Fibroblast of lung (primary cell): ENCODE measurements around the gene KIAA0232. TPM values are rescaled to one million over a fixed set of nuclear protein-coding genes. Genes with fewer than 3 reads are reported as not detected.

Experiments
- DNase-seq, 2 donors: peaks; one replicate each; pipeline versions ENCODE4 v3.0.0 to v3.0.0-alpha.2; 2010; ENCODE audit warnings: low read depth in 2 of 2
- H2AFZ ChIP-seq: 2 replicates; pipeline ENCODE4 v1.5.1; 2012; ENCODE audit warnings: low read length, control low read depth, inconsistent platforms
- H3K27ac ChIP-seq: 2 replicates; pipeline ENCODE4 v1.5.1; 2011; ENCODE audit warnings: low read length, control low read depth; ENCODE audit not compliant: insufficient read depth
- H3K27me3 ChIP-seq: 2 replicates; pipeline ENCODE4 v1.5.1; 2011; ENCODE audit warnings: mild to moderate bottlenecking, low read length; ENCODE audit not compliant: control insufficient read depth, insufficient read depth
- H3K36me3 ChIP-seq: 2 replicates; pipeline ENCODE4 v1.5.1; 2011; ENCODE audit warnings: low read length; ENCODE audit not compliant: control insufficient read depth, insufficient read depth
- H3K4me1 ChIP-seq: 2 replicates; pipeline ENCODE4 v1.5.1; 2011; ENCODE audit warnings: low read length; ENCODE audit not compliant: control insufficient read depth, insufficient read depth; ENCODE audit errors: extremely low read depth
- H3K4me2 ChIP-seq: 2 replicates; pipeline ENCODE4 v1.5.1; 2011; ENCODE audit warnings: low read length, control low read depth; ENCODE audit not compliant: insufficient read depth; ENCODE audit errors: extremely low read depth
- H3K4me3 ChIP-seq, 4 experiments: fragments of 200-600 bp in 1 of 4; sonication (generic) in 1 of 4; replicated peaks in 1 of 4; 2 replicates each; pipeline ENCODE4 v1.5.1; 2011 to 2016; ENCODE audit warnings: low read length in 4 of 4, low read depth in 3 of 4, mild to moderate bottlenecking in 3 of 4, control low read depth in 2 of 4, inconsistent platforms in 1 of 4, mixed read lengths in 1 of 4; ENCODE audit not compliant: insufficient read depth in 1 of 4; ENCODE audit errors: control extremely low read depth in 1 of 4
- H3K79me2 ChIP-seq: 2 replicates; pipeline ENCODE4 v1.5.1; 2012; ENCODE audit warnings: mild to moderate bottlenecking, low read length, inconsistent platforms; ENCODE audit not compliant: control insufficient read depth, insufficient read depth
- H3K9ac ChIP-seq: 2 replicates; pipeline ENCODE4 v1.5.1; 2011; ENCODE audit warnings: mild to moderate bottlenecking, low read length, control low read depth; ENCODE audit not compliant: insufficient read depth
- H3K9me3 ChIP-seq: 2 replicates; pipeline ENCODE4 v1.5.1; 2012; ENCODE audit warnings: low read depth, low read length; ENCODE audit not compliant: control insufficient read depth, insufficient read depth
- H4K20me1 ChIP-seq: 2 replicates; pipeline ENCODE4 v1.5.1; 2011; ENCODE audit warnings: low read length; ENCODE audit not compliant: control insufficient read depth, insufficient read depth; ENCODE audit errors: extremely low read depth
- CTCF ChIP-seq, 2 donors: IDR thresholded peaks in 1 of 2; conservative IDR thresholded peaks in 1 of 2; 1 replicate in 1 of 2; 2 replicates in 1 of 2; pipeline ENCODE4 v1.5.1; 2011 to 2012; ENCODE audit warnings: low read length in 2 of 2, control low read depth in 1 of 2, inconsistent platforms in 1 of 2, low read depth in 1 of 2, mild to moderate bottlenecking in 1 of 2
- EZH2 ChIP-seq: IDR thresholded peaks from 2 replicates; pipeline ENCODE4 v1.5.1; 2012; ENCODE audit warnings: low read length, control low read depth, mild to moderate bottlenecking; ENCODE audit errors: missing control alignments
- polyA plus RNA-seq, 2 donors: library from polyadenylated mRNA; depleted of rRNA in 1 of 2; stranded (reverse) in 1 of 2; unstranded in 1 of 2; fragments of >200 nt; gene quantifications; 2 replicates each; pipeline ENCODE4 v1.2.1, GENCODE V29; 2011 to 2012; ENCODE audit warnings: missing spikeins in 1 of 2
- total RNA-seq: library from RNA; depleted of rRNA; stranded (reverse); fragments of >200 nt; gene quantifications from 2 replicates; pipeline ENCODE4 v1.2.1, GENCODE V29; 2014

KIAA0232 gene
- total and polyA plus RNA-seq, 2 donors (not counting 1 experiment from before 2014, with no cell fraction given): 18.0 to 18.8 TPM

DNA sequence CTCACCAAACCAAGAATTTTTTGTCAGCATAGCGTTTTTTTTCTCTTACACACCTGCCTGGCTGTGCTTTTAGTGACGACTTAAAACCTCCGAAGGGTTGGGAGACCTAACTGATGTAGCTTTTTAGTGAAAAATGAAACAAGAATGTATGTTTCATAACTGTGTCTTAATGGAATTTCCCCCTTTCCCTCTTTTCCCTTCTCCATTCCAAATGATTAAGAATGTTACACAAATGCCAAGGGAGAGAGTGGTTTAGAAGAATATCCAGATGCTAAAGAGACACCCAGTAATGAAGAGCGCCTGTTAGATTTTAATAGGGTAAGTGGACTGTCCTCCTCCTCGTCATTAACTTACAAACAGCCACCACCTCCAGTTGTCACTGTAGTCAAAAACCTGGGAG is 93.9 kb downstream of the KIAA0232 start:
- H3K4me1 ChIP-seq: peaks cover 3% of the 10 kb centered on the region
- no peaks in the 10 kb centered on the region for H3K9me3 ChIP-seq
- no peak overlapping the region for H3K9ac ChIP-seq
- peak in 1 of 2 donors; percentile 57 for DNase-seq
- H3K36me3 ChIP-seq: peaks cover 16% of the 10 kb centered on the region
- H3K27me3 ChIP-seq: no peaks in the 10 kb centered on the region
- H2AFZ ChIP-seq: no peak overlapping the region
- H3K4me3 ChIP-seq: no peak overlapping the region
- no peak for TF ChIP-seq EZH2
- TF ChIP-seq CTCF (conservative IDR thresholded peaks at IDR 0.05 in 1 of 2, IDR thresholded peaks at IDR 0.05 in 1 of 2; ENCODE audit: low read depth in 1 of 2, low read length in 2 of 2): no peak
- H4K20me1 ChIP-seq: no peaks in the 10 kb centered on the region
- no peak overlapping the region for H3K27ac ChIP-seq
- H3K4me2 ChIP-seq: no peak overlapping the region
- no peaks in the 10 kb centered on the region for H3K79me2 ChIP-seq

GRCh38 chr4:6877067-6877466 is 94.5 kb downstream of the KIAA0232 start:
- Histone ChIP-seq H3K36me3 (peaks cover 18% of the 10 kb centered on the region), H4K20me1 (no peaks in the 10 kb centered on the region), H3K9ac (no peak overlapping the region), H3K27me3 (no peaks in the 10 kb centered on the region), H3K4me1 (peaks cover 3% of the 10 kb centered on the region), H3K79me2 (no peaks in the 10 kb centered on the region), H3K27ac (no peak overlapping the region), H3K4me3 (no peak overlapping the region), H3K9me3 (no peaks in the 10 kb centered on the region), H2AFZ (no peak overlapping the region), H3K4me2 (no peak overlapping the region)
- DNase-seq: no peak
- TF ChIP-seq EZH2 (no peak), CTCF (conservative IDR thresholded peaks at IDR 0.05 in 1 of 2, IDR thresholded peaks at IDR 0.05 in 1 of 2; ENCODE audit: low read depth in 1 of 2, low read length in 2 of 2) (no peak)

DNA sequence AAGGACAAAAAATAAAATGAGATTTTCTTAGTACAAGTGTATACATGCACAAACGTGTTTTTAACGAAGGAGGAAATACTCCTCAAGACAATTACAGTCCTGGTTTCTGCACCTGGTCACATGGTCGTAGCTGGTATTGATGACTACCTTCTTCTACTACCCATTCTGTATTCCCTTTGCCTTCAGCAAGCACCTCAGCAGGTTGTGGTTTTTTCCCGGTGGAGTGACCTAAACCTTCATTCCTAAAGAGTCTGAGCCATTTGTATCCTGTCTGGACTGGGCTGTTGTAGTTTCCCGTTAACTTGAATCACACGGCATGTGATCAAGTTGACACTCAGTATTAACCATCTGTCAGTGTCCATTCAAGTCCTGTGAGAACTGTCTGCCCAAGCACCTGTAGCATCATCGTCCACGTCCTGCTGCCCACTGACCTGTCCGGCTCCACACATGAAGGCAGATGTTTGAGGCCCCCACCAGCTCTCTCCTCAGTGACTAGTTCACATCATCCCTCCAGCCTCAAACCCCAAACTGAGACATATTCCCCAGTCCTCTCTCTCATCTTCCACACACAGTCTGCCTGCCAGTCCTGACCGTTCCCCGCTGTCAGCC is 96.0 kb downstream of the KIAA0232 start:
- H3K36me3 ChIP-seq: peaks cover 19% of the 10 kb centered on the region
- no peaks in the 10 kb centered on the region for H3K9me3 ChIP-seq
- no peak overlapping the region for H3K27ac ChIP-seq
- DNase-seq: peak in 1 of 2 donors; percentile 61
- H4K20me1 ChIP-seq: no peaks in the 10 kb centered on the region
- no peak for TF ChIP-seq EZH2
- no peak for TF ChIP-seq CTCF (conservative IDR thresholded peaks at IDR 0.05 in 1 of 2, IDR thresholded peaks at IDR 0.05 in 1 of 2; ENCODE audit: low read depth in 1 of 2, low read length in 2 of 2)
- H2AFZ ChIP-seq: no peak overlapping the region
- H3K27me3 ChIP-seq: no peaks in the 10 kb centered on the region
- H3K4me1 ChIP-seq: peaks cover 3% of the 10 kb centered on the region
- H3K9ac ChIP-seq: no peak overlapping the region
- no peaks in the 10 kb centered on the region for H3K79me2 ChIP-seq
- H3K4me3 ChIP-seq: no peak overlapping the region
- no peak overlapping the region for H3K4me2 ChIP-seq
